Fibroblast of pulmonary artery (primary cell): ENCODE results near the gene ZRSR2.
"Not testable (repeated sequence)": the region's sequence is repeated elsewhere in the genome, so short reads cannot be mapped to it uniquely, and the experiment has no call there.

Source experiments
- DNase-seq: peaks from one replicate; pipeline ENCODE4 v3.0.0-alpha.2; 2010; ENCODE audit warnings: low read depth
- H3K4me3 ChIP-seq: replicated peaks from 2 replicates; pipeline ENCODE4 v1.5.1; 2011; ENCODE audit warnings: low read depth, mild to moderate bottlenecking, control low read depth, low read length, moderate library complexity
- TF ChIP-seq, protein P1 (sequence below): IDR thresholded peaks from 2 replicates; pipeline ENCODE4 v1.5.1; 2011; ENCODE audit warnings: mild to moderate bottlenecking, control low read depth, low read length, inconsistent platforms; ENCODE audit errors: missing control alignments

The ZRSR2 gene, protein sequence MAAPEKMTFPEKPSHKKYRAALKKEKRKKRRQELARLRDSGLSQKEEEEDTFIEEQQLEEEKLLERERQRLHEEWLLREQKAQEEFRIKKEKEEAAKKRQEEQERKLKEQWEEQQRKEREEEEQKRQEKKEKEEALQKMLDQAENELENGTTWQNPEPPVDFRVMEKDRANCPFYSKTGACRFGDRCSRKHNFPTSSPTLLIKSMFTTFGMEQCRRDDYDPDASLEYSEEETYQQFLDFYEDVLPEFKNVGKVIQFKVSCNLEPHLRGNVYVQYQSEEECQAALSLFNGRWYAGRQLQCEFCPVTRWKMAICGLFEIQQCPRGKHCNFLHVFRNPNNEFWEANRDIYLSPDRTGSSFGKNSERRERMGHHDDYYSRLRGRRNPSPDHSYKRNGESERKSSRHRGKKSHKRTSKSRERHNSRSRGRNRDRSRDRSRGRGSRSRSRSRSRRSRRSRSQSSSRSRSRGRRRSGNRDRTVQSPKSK

GRCh38 chrX:15789979-15790768 lies at the start of gene ZRSR2:
Gene ZRSR2, plus strand, starts transcription at chrX:15790484. Its CDS starts 12 bp downstream, at chrX:15790496.
- peak within 1 kb of the TSS; percentile 67 for H3K4me3 ChIP-seq
- TF ChIP-seq, protein P1, sequence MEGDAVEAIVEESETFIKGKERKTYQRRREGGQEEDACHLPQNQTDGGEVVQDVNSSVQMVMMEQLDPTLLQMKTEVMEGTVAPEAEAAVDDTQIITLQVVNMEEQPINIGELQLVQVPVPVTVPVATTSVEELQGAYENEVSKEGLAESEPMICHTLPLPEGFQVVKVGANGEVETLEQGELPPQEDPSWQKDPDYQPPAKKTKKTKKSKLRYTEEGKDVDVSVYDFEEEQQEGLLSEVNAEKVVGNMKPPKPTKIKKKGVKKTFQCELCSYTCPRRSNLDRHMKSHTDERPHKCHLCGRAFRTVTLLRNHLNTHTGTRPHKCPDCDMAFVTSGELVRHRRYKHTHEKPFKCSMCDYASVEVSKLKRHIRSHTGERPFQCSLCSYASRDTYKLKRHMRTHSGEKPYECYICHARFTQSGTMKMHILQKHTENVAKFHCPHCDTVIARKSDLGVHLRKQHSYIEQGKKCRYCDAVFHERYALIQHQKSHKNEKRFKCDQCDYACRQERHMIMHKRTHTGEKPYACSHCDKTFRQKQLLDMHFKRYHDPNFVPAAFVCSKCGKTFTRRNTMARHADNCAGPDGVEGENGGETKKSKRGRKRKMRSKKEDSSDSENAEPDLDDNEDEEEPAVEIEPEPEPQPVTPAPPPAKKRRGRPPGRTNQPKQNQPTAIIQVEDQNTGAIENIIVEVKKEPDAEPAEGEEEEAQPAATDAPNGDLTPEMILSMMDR, result no peak
- peak; percentile 66 for DNase-seq

DNA sequence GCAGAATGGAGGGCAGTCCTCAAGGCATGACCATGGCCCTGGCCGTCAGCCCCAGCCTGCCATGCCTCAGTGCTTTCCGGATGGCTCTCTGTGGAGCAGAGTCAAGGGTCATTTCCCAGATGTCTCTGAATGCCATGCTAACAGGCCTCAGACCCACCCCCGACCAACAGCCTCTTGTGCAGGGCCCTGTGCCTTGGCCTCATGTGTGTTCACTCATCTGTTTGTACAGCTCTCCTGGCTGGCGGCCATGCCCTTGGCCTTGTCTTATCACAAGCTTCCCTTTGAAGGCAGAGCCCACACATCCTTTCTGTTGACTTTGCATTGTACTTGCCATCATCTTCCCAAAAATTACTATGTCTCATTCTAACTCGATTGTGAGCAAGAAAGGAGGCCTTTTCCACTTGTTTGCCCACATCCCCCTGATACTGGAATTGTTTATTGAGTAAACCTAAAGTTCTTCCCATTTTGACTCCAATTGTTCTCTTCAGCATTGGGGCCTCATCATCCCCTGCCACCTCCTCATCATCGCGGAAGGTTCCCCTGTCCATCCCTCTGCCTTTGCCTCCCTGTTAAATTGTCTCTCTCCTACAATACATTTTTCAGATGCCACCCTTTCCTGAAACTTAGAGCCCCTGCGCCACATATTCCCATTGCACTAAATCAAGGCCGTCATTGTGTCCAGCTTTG lies 46.0 kb upstream of the ZRSR2 start:
- TF ChIP-seq, protein P1, result no peak
- H3K4me3 ChIP-seq, result no peak overlapping the region
- peak; percentile 34 for DNase-seq

GRCh38 chrX:15745179-15745578 lies 45.1 kb upstream of the ZRSR2 start:
- no peak overlapping the region for H3K4me3 ChIP-seq
- TF ChIP-seq, protein P1, result no peak
- peak; percentile 53 for DNase-seq

DNA sequence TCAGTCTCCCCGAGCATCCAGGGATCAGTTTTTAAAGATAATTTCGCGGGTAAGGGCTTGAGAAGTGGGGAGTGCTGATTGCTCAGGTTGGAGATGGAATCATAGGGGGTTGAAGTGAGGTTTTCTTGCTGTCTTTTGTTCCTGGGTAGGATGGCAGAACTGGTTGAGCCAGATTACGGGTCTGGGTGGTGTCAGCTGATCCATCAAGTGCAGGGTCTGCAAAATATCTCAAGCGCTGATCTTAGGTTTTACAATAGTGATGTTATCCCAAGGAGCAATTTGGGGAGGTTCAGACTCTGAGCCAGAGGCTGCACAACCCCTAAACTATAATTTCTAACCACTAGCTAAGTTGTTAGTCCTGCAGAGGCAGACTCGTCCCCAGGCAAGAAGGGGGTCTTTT lies 43.6 kb upstream of the ZRSR2 start:
- not testable (repeated sequence) for H3K4me3 ChIP-seq

GRCh38 chrX:15747626-15748173 lies 42.6 kb upstream of the ZRSR2 start:
- TF ChIP-seq, protein P1, result no peak
- no peak for DNase-seq
- no peak overlapping the region for H3K4me3 ChIP-seq

More for the DNA sequence above, 43.6 kb upstream of the ZRSR2 start:
- DNase-seq, result not testable (repeated sequence)

GRCh38 chrX:15748841-15749240 lies 41.4 kb upstream of the ZRSR2 start:
- no peak overlapping the region for H3K4me3 ChIP-seq
- TF ChIP-seq, protein P1, result no peak

More at GRCh38 chrX:15748841-15749240, 41.4 kb upstream of the ZRSR2 start:
- no peak for DNase-seq
